ENCODE results near the gene PTK6. TPM values are rescaled to one million over a fixed set of nuclear protein-coding genes. Genes with fewer than 3 reads are reported as not detected.
A peak's percentile ranks its signal among the peaks of the same experiment; 100 is the strongest.

The PTK6 gene
- polyA plus RNA-seq, 2 of the 4 experiments (the other 2 are of a cell fraction) = 1.2 to 2.0 TPM

DNA sequence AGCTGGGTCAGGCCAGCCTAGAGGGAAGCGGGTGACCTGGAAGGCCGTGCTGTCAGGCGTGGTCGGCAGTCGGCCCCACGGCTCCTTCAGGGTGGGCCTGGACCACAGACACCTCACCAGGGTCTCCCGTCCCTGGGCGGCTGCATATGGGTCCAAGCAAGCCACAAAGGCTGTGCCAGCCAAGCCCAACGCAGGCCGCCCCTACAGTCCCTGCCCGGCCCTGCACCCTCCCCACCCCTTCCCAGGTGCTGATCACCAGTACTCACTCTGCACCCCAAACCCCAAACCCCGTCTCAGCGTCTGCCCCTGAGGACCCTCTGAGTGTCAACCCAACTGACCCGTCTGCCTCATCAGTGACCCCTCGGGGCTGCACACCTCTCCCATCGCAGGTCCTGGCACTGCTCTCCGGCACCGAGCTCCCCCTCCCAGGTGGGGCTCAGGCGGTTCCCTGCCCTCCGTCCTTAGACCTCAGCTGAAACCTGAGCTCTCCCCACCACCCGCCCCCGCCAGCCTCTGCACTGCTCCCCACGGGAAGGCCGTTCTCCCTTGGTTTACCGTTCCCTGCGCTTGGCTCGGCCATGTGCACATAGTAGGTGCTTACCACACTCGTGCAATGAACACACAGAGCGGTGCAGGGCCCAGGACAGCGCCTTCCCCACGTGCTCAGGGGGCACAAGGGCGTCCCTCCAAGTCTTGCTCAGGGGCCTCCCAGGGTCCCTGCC is 18.1 kb downstream of the PTK6 start:
- Histone ChIP-seq H3K4me3 (peak overlapping the region; percentile 83; the same call in 2 of the 3 replicates), H3K4me2 (peak overlapping the region; percentile 93), H3K4me1 (peaks cover 10% of the 10 kb centered on the region; the same call in 2 of the 3 replicates), H3K9me3 (peaks cover 13% of the 10 kb centered on the region), H3K27ac (peak overlapping the region; percentile 88 to 95; a peak in 4 of 6 replicates)
- ChIA-PET POLR2A (interaction anchor here (2.6 kb wide), 1 partner anchor 11 kb away, joined by 15 read pairs; no protein-coding TSS in a partner anchor), CTCF (interaction anchor here (0.6 to 6.8 kb wide), 5 partner anchors 10 to 268 kb away, joined by 3 to 75 read pairs (median 5); partner anchors contain the start of gene EEF1A2)
- no peak for DNase-seq (ENCODE audit: low read depth in 1 of 2, low spot score in 1 of 2)
- no peak for TF ChIP-seq JUN (IDR thresholded peaks at IDR 0.05)
- no peak for ATAC-seq
- 91% methylated on average over 21 of the region's 32 CpGs for WGBS (ENCODE audit: missing lambda C conversion rate)
- FAIRE-seq = no peak

- no peak for FAIRE-seq
- ChIA-PET POLR2A (no interaction called here), CTCF (interaction anchor here (0.6 to 6.8 kb wide), 5 partner anchors 10 to 269 kb away, joined by 3 to 75 read pairs (median 3); partner anchors contain the start of gene EEF1A2)
- Histone ChIP-seq H3K4me2 (no peak overlapping the region), H3K4me1 (peaks cover 10% of the 10 kb centered on the region; the same call in 2 of the 3 replicates), H3K27ac (no peak overlapping the region), H3K4me3 (no peak overlapping the region), H3K9me3 (peaks cover 8% of the 10 kb centered on the region)
- WGBS (ENCODE audit: missing lambda C conversion rate) = 91% methylated on average over 18 of the region's 20 CpGs
- no peak for DNase-seq (ENCODE audit: low read depth in 1 of 2, low spot score in 1 of 2)
- TF ChIP-seq RARB (CRISPR knock-in tag; IDR thresholded peaks at IDR 0.05) (no peak), FOXS1 (CRISPR knock-in tag; IDR thresholded peaks at IDR 0.05) (no peak), POLR2AphosphoS2 (conservative IDR thresholded peaks at IDR 0.05; ENCODE audit: low read length) (no peak), RCOR1 (IDR thresholded peaks at IDR 0.05; ENCODE audit: low read depth, low read length) (no peak), HOXB13 (CRISPR knock-in tag; IDR thresholded peaks at IDR 0.05; ENCODE audit: low read depth) (no peak), BHLHE40 (IDR thresholded peaks at IDR 0.05; ENCODE audit: low read depth, low read length) (no peak), CHD2 (IDR thresholded peaks at IDR 0.05; ENCODE audit: low read length, partially characterized antibody) (no peak), CBX8 (IDR thresholded peaks at IDR 0.05) (no peak), POLR2A (IDR thresholded peaks at IDR 0.05; ENCODE audit: low read length) (no peak), EP300 (IDR thresholded peaks at IDR 0.05) (no peak), CBX2 (IDR thresholded peaks at IDR 0.05; ENCODE audit: borderline replicate concordance, low read depth) (no peak)
- TF ChIP-seq, protein P1, sequence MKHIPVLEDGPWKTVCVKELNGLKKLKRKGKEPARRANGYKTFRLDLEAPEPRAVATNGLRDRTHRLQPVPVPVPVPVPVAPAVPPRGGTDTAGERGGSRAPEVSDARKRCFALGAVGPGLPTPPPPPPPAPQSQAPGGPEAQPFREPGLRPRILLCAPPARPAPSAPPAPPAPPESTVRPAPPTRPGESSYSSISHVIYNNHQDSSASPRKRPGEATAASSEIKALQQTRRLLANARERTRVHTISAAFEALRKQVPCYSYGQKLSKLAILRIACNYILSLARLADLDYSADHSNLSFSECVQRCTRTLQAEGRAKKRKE (CRISPR knock-in tag; IDR thresholded peaks at IDR 0.05; ENCODE audit: low read depth) = no peak
- TF ChIP-seq, protein P2, sequence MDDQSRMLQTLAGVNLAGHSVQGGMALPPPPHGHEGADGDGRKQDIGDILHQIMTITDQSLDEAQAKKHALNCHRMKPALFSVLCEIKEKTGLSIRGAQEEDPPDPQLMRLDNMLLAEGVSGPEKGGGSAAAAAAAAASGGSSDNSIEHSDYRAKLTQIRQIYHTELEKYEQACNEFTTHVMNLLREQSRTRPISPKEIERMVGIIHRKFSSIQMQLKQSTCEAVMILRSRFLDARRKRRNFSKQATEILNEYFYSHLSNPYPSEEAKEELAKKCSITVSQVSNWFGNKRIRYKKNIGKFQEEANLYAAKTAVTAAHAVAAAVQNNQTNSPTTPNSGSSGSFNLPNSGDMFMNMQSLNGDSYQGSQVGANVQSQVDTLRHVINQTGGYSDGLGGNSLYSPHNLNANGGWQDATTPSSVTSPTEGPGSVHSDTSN (IDR thresholded peaks at IDR 0.05) = no peak
- TF ChIP-seq, protein P3, sequence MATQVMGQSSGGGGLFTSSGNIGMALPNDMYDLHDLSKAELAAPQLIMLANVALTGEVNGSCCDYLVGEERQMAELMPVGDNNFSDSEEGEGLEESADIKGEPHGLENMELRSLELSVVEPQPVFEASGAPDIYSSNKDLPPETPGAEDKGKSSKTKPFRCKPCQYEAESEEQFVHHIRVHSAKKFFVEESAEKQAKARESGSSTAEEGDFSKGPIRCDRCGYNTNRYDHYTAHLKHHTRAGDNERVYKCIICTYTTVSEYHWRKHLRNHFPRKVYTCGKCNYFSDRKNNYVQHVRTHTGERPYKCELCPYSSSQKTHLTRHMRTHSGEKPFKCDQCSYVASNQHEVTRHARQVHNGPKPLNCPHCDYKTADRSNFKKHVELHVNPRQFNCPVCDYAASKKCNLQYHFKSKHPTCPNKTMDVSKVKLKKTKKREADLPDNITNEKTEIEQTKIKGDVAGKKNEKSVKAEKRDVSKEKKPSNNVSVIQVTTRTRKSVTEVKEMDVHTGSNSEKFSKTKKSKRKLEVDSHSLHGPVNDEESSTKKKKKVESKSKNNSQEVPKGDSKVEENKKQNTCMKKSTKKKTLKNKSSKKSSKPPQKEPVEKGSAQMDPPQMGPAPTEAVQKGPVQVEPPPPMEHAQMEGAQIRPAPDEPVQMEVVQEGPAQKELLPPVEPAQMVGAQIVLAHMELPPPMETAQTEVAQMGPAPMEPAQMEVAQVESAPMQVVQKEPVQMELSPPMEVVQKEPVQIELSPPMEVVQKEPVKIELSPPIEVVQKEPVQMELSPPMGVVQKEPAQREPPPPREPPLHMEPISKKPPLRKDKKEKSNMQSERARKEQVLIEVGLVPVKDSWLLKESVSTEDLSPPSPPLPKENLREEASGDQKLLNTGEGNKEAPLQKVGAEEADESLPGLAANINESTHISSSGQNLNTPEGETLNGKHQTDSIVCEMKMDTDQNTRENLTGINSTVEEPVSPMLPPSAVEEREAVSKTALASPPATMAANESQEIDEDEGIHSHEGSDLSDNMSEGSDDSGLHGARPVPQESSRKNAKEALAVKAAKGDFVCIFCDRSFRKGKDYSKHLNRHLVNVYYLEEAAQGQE (IDR thresholded peaks at IDR 0.05) = no peak
- no peak for ATAC-seq
These were observed 18.8 kb downstream of the PTK6 start for GRCh38 chr20:63518351-63518861.

Data from A549 (cell line).